Measurements from ENCODE around the gene THUMPD3. TPM values are rescaled to one million over a fixed set of nuclear protein-coding genes. Genes with fewer than 3 reads are reported as not detected.

THUMPD3 gene
- total RNA-seq, 6 donors from 2014 or later: 21.9 to 41.9 (median 31.0) TPM

GRCh38 chr3:9386501-9387321 is 23.9 kb downstream of the THUMPD3 start:
- WGBS, 2 donors: 48 to 92% methylated on average over 1 of the region's 1 CpG
- DNase-seq (no peak), ATAC-seq (ENCODE audit: low FRiP score in 2 of 2) (no peak)
- TF ChIP-seq POLR2A (IDR thresholded peaks at IDR 0.05) (no peak), CTCF (IDR thresholded peaks at IDR 0.05) (no peak), EP300 (IDR thresholded peaks at IDR 0.05) (no peak), POLR2AphosphoS5 (IDR thresholded peaks at IDR 0.05) (no peak)
- Histone ChIP-seq H3K36me3 (peaks cover 38 to 99% (median 65%) of the 10 kb centered on the region in 4 donors), H3K27me3 (no peaks in the 10 kb centered on the region), H3K4me1 (peaks cover 3 to 14% (median 9%) of the 10 kb centered on the region in 4 donors), H3K27ac (no peak overlapping the region), H3K4me3 (no peak overlapping the region), H3K9me3 (no peaks in the 10 kb centered on the region)

GRCh38 chr3:9387322-9387655 is 24.4 kb downstream of the THUMPD3 start:
- Histone ChIP-seq H3K27me3 (no peaks in the 10 kb centered on the region), H3K9me3 (no peaks in the 10 kb centered on the region), H3K36me3 (peaks cover 38 to 98% (median 65%) of the 10 kb centered on the region in 4 donors), H3K4me3 (no peak overlapping the region), H3K4me1 (peaks cover 8 to 20% (median 15%) of the 10 kb centered on the region in 4 donors), H3K27ac (no peak overlapping the region)
- no peak for ATAC-seq (ENCODE audit: low FRiP score in 2 of 2)
- WGBS, 2 donors: 67 to 72% methylated on average over 2 of the region's 2 CpGs
- DNase-seq: no peak
- TF ChIP-seq POLR2A (IDR thresholded peaks at IDR 0.05): no peak
- no peak for TF ChIP-seq CTCF (IDR thresholded peaks at IDR 0.05)
- TF ChIP-seq POLR2AphosphoS5 (IDR thresholded peaks at IDR 0.05): no peak
- TF ChIP-seq EP300 (IDR thresholded peaks at IDR 0.05): no peak

- Histone ChIP-seq H3K4me3 (no peak overlapping the region), H3K9me3 (no peaks in the 10 kb centered on the region), H3K36me3 (peaks cover 38 to 98% (median 65%) of the 10 kb centered on the region in 4 donors), H3K27ac (no peak overlapping the region), H3K4me1 (peaks cover 12 to 28% (median 22%) of the 10 kb centered on the region in 4 donors), H3K27me3 (no peaks in the 10 kb centered on the region)
- WGBS, 2 donors: 88 to 91% methylated on average over 2 of the region's 2 CpGs
- ATAC-seq (ENCODE audit: low FRiP score in 2 of 2): no peak
- TF ChIP-seq EP300 (IDR thresholded peaks at IDR 0.05): no peak
- TF ChIP-seq POLR2A (IDR thresholded peaks at IDR 0.05): no peak
- TF ChIP-seq CTCF (IDR thresholded peaks at IDR 0.05): no peak
- TF ChIP-seq POLR2AphosphoS5 (IDR thresholded peaks at IDR 0.05): no peak
- DNase-seq: no peak
Observed at GRCh38 chr3:9388142-9388541, 25.3 kb downstream of the THUMPD3 start.

- Histone ChIP-seq H3K27ac (no peak overlapping the region), H3K9me3 (no peaks in the 10 kb centered on the region), H3K4me1 (peaks cover 15 to 32% (median 24%) of the 10 kb centered on the region in 4 donors), H3K36me3 (peaks cover 38 to 98% (median 67%) of the 10 kb centered on the region in 4 donors), H3K27me3 (no peaks in the 10 kb centered on the region), H3K4me3 (no peak overlapping the region)
- no peak for TF ChIP-seq POLR2AphosphoS5 (IDR thresholded peaks at IDR 0.05)
- no peak for TF ChIP-seq POLR2A (IDR thresholded peaks at IDR 0.05)
- TF ChIP-seq CTCF (IDR thresholded peaks at IDR 0.05): no peak
- TF ChIP-seq EP300 (IDR thresholded peaks at IDR 0.05): no peak
- ATAC-seq (ENCODE audit: low FRiP score in 2 of 2) (no peak), DNase-seq (no peak)
- 93 to 94% methylated on average over 5 of the region's 5 CpGs for WGBS, 2 donors
Observed at GRCh38 chr3:9388562-9389272, 25.9 kb downstream of the THUMPD3 start.

Data from upper lobe of left lung (tissue), 6 donors.